Keratinocyte (primary cell): ENCODE measurements around the gene CPS1. TPM values are rescaled to one million over a fixed set of nuclear protein-coding genes. Genes with fewer than 3 reads are reported as not detected.

ENCODE experiments used
- DNase-seq: peaks from one replicate; pipeline ENCODE4 v3.0.0-alpha.2; 2011; ENCODE audit warnings: low read depth, missing footprints, low spot score
- FAIRE-seq: peaks from 2 replicates; lab custom pipeline; 2011; peaks lifted over from hg19 to GRCh38; lab: Jason Lieb, UNC
- H2AFZ ChIP-seq: 2 replicates; pipeline ENCODE4 v1.6.0; 2012; ENCODE audit warnings: low read length, control low read depth, inconsistent platforms; ENCODE audit not compliant: control insufficient read depth
- H3K27ac ChIP-seq: 2 replicates; pipeline ENCODE4 v1.5.1; 2011; ENCODE audit warnings: low read length; ENCODE audit not compliant: control insufficient read depth, insufficient read depth
- H3K27me3 ChIP-seq: 3 replicates; pipeline ENCODE4 v1.6.0; 2011; ENCODE audit warnings: low read length; ENCODE audit not compliant: control insufficient read depth, insufficient read depth; ENCODE audit errors: extremely low read depth
- H3K36me3 ChIP-seq, 2 experiments: 2 replicates in 1 of 2; 3 replicates in 1 of 2; pipeline ENCODE4 v1.5.1; 2011; ENCODE audit warnings: low read length in 2 of 2, mild to moderate bottlenecking in 1 of 2; ENCODE audit not compliant: control insufficient read depth in 2 of 2, insufficient read depth in 2 of 2; ENCODE audit errors: extremely low read depth in 1 of 2
- H3K4me1 ChIP-seq: 3 replicates; pipeline ENCODE4 v1.5.1; 2011; ENCODE audit warnings: low read length; ENCODE audit not compliant: control insufficient read depth, insufficient read depth; ENCODE audit errors: extremely low read depth
- H3K4me2 ChIP-seq: 3 replicates; pipeline ENCODE4 v1.6.0; 2011; ENCODE audit warnings: low read depth, low read length; ENCODE audit not compliant: control insufficient read depth, insufficient read depth; ENCODE audit errors: extremely low read depth
- H3K4me3 ChIP-seq, 3 experiments: fragments of 200-600 bp in 1 of 3; sonication (generic) in 1 of 3; 2 replicates in 2 of 3; 3 replicates in 1 of 3; pipeline ENCODE4 v1.5.1; 2011 to 2016; ENCODE audit warnings: low read length in 3 of 3, mild to moderate bottlenecking in 3 of 3, control low read depth in 2 of 3, inconsistent platforms in 1 of 3, low read depth in 1 of 3, mixed read lengths in 1 of 3, mixed run types in 1 of 3, moderate library complexity in 1 of 3; ENCODE audit not compliant: control insufficient read depth in 2 of 3, insufficient read depth in 2 of 3; ENCODE audit errors: extremely low read depth in 1 of 3
- H3K79me2 ChIP-seq: 2 replicates; pipeline ENCODE4 v1.6.0; 2012; ENCODE audit warnings: low read length; ENCODE audit not compliant: control insufficient read depth, insufficient read depth
- H3K9ac ChIP-seq: 3 replicates; pipeline ENCODE4 v1.6.0; 2011; ENCODE audit warnings: low read length; ENCODE audit not compliant: control insufficient read depth, insufficient read depth; ENCODE audit errors: extremely low read depth
- H3K9me1 ChIP-seq: 3 replicates; pipeline ENCODE4 v1.6.0; 2011; ENCODE audit warnings: low read length; ENCODE audit not compliant: control insufficient read depth, insufficient read depth; ENCODE audit errors: extremely low read depth
- H3K9me3 ChIP-seq: 2 replicates; pipeline ENCODE4 v1.5.1; 2012; ENCODE audit warnings: low read depth, low read length; ENCODE audit not compliant: control insufficient read depth
- H4K20me1 ChIP-seq: 3 replicates; pipeline ENCODE4 v1.6.0; 2011; ENCODE audit warnings: low read length; ENCODE audit not compliant: control insufficient read depth, insufficient read depth; ENCODE audit errors: extremely low read depth
- EZH2 ChIP-seq: IDR thresholded peaks from one replicate; pipeline ENCODE4 v1.6.1; 2012; ENCODE audit warnings: inconsistent platforms, mild to moderate bottlenecking, low read length, moderate library complexity
- dilution Hi-C: fragments of 300-500 bp; cut with MboI; formaldehyde crosslinking; loops from one replicate; pipeline ENCODE4 v1.7.0; 2020; ENCODE audit warnings: low sequenced_read_pairs; ENCODE audit not compliant: extremely low pct_ligation_motif_present
- polyA plus RNA-seq, 5 experiments: library from polyadenylated mRNA; depleted of rRNA in 3 of 5; stranded (reverse) in 3 of 5; stranded (forward) in 1 of 5; unstranded in 1 of 5; fragments of >200 nt; gene quantifications; 1 replicate in 1 of 5; 2 replicates in 3 of 5; 3 replicates in 1 of 5; pipeline versions ENCODE4 v1.2.1 to v1.2.3, GENCODE V29; 2011 to 2012; ENCODE audit warnings: missing spikeins in 2 of 5, low read depth in 1 of 5, low replicate concordance in 1 of 5
- TF ChIP-seq, protein P1 (sequence below), 3 experiments: IDR thresholded peaks in 1 of 3; conservative IDR thresholded peaks in 1 of 3; optimal IDR thresholded peaks in 1 of 3; 2 replicates in 2 of 3; 3 replicates in 1 of 3; pipeline versions ENCODE3 to v1.5.1; 2011; ENCODE audit warnings: low read length in 3 of 3, mild to moderate bottlenecking in 3 of 3, moderate library complexity in 2 of 3, control low read depth in 1 of 3, inconsistent platforms in 1 of 3; ENCODE audit not compliant: insufficient read depth in 2 of 3; ENCODE audit errors: extremely low read depth in 1 of 3

CPS1 gene
- polyA plus RNA-seq, 1 donor (not counting 4 experiments of a cell fraction or from before 2014, with no cell fraction given) = 33.0 TPM

DNA sequence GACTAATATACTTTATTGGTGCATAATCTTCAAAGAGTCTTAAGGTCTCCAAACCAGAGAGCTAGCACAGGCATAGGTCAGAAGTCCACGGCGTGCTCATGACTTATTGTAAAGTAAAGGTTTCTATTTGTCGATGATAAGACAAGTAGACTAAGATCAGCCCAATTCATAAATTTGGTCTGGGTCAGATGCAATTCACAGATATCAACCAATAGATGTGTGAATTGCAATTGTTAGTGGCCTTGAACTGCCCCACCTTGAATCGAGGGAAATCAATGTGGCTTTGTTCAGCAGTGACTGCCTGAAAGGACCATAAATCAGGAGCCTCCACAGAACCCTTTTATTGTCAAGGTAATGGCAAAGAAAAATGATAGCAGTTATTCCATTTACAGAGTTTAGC, 39.1 kb upstream of the CPS1 start:
- no peak for DNase-seq
- TF ChIP-seq, protein P1, sequence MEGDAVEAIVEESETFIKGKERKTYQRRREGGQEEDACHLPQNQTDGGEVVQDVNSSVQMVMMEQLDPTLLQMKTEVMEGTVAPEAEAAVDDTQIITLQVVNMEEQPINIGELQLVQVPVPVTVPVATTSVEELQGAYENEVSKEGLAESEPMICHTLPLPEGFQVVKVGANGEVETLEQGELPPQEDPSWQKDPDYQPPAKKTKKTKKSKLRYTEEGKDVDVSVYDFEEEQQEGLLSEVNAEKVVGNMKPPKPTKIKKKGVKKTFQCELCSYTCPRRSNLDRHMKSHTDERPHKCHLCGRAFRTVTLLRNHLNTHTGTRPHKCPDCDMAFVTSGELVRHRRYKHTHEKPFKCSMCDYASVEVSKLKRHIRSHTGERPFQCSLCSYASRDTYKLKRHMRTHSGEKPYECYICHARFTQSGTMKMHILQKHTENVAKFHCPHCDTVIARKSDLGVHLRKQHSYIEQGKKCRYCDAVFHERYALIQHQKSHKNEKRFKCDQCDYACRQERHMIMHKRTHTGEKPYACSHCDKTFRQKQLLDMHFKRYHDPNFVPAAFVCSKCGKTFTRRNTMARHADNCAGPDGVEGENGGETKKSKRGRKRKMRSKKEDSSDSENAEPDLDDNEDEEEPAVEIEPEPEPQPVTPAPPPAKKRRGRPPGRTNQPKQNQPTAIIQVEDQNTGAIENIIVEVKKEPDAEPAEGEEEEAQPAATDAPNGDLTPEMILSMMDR (optimal IDR thresholded peaks at IDR 0.05 in 1 of 3, IDR thresholded peaks at IDR 0.05 in 1 of 3, conservative IDR thresholded peaks at IDR 0.05 in 1 of 3; ENCODE audit: extremely low read depth in 1 of 3, insufficient read depth in 2 of 3, low read length in 3 of 3) = no peak
- no peak for TF ChIP-seq EZH2
- no peak for FAIRE-seq
- no peak overlapping the region for H3K27ac ChIP-seq
- no peaks in the 10 kb centered on the region for H3K9me3 ChIP-seq
- H3K9me1 ChIP-seq = no peaks in the 10 kb centered on the region
- H3K4me2 ChIP-seq = no peak overlapping the region
- no peaks in the 10 kb centered on the region for H3K4me1 ChIP-seq
- no peak overlapping the region for H3K4me3 ChIP-seq
- H3K9ac ChIP-seq = no peak overlapping the region
- dilution Hi-C loops = no loop called here
- no peak overlapping the region for H2AFZ ChIP-seq
- H3K79me2 ChIP-seq = no peaks in the 10 kb centered on the region
- no peaks in the 10 kb centered on the region for H3K27me3 ChIP-seq
- H4K20me1 ChIP-seq = no peaks in the 10 kb centered on the region
- no peaks in the 10 kb centered on the region for H3K36me3 ChIP-seq

DNA sequence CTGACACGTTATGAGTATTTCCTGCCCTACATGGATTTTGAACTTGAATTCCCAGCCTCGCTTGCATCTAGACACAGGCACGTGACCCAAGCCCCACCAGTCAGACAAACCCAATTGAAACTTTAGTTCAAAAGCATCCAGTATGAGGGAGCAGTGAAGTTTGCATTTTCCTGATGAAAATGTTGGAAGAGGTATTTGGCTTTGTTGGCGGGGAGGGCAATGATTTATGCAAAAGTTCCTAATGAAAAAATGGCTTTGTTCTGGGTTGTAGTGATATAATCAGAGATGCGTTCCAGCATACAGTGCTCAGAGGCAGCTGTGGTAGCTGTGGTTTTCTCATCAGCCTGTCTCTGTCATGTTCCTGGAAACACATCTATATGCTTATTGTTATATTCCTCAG, 36.8 kb upstream of the CPS1 start:
- H3K9me3 ChIP-seq = no peaks in the 10 kb centered on the region
- dilution Hi-C loops = no loop called here
- no peak overlapping the region for H3K9ac ChIP-seq
- no peaks in the 10 kb centered on the region for H3K27me3 ChIP-seq
- H4K20me1 ChIP-seq = no peaks in the 10 kb centered on the region
- no peaks in the 10 kb centered on the region for H3K79me2 ChIP-seq
- FAIRE-seq (no peak), DNase-seq (no peak)
- H3K9me1 ChIP-seq = no peaks in the 10 kb centered on the region
- H3K27ac ChIP-seq = no peak overlapping the region
- H3K36me3 ChIP-seq = no peaks in the 10 kb centered on the region
- no peaks in the 10 kb centered on the region for H3K4me1 ChIP-seq
- H3K4me2 ChIP-seq = no peak overlapping the region
- H2AFZ ChIP-seq = no peak overlapping the region
- TF ChIP-seq EZH2 = no peak
- TF ChIP-seq, protein P1 (optimal IDR thresholded peaks at IDR 0.05 in 1 of 3, IDR thresholded peaks at IDR 0.05 in 1 of 3, conservative IDR thresholded peaks at IDR 0.05 in 1 of 3; ENCODE audit: extremely low read depth in 1 of 3, insufficient read depth in 2 of 3, low read length in 3 of 3) = no peak
- no peak overlapping the region for H3K4me3 ChIP-seq
